SK-N-SH (cell line): ENCODE measurements around the gene RASSF8. TPM values are rescaled to one million over a fixed set of nuclear protein-coding genes. Genes with fewer than 3 reads are reported as not detected.

Source experiments
- CTCF ChIA-PET: fragments of 300-600, 350-600 bp; formaldehyde crosslinking; extraction: SDS; loops from one replicate; lab custom pipeline; 2021; lab: Yijun Ruan, JAX
- POLR2A ChIA-PET: fragments of 350-600 bp; sonication (Branson Sonifier 250); formaldehyde crosslinking; extraction: SDS; loops from one replicate; lab custom pipeline; 2020; ENCODE audit warnings: antibody characterized with exemption, inconsistent platforms; lab: Yijun Ruan, JAX
- DNase-seq: peaks from one replicate; pipeline ENCODE4 v3.0.0; 2012
- H2AFZ ChIP-seq: fragments of 200-600 bp; sonication (generic); 2 replicates; pipeline ENCODE4 v1.8.1; 2016; ENCODE audit warnings: antibody characterized with exemption, mild to moderate bottlenecking, low read depth
- H3F3A ChIP-seq: fragments of 200-600 bp; sonication (generic); replicated peaks from 2 replicates; pipeline ENCODE3; 2016; ENCODE audit warnings: antibody characterized with exemption, mild to moderate bottlenecking; ENCODE audit not compliant: insufficient read depth
- H3K27ac ChIP-seq, 2 experiments: fragments of 200-500 bp in 1 of 2; fragments of 200-600 bp in 1 of 2; sonication (Bioruptor generic) in 1 of 2; sonication (generic), shearing (Covaris generic) in 1 of 2; 2 replicates each; pipeline versions ENCODE4 v1.5.1 to v1.6.1; 2014 to 2016; ENCODE audit warnings: low read depth in 2 of 2, inconsistent platforms in 1 of 2, low read length in 1 of 2, mild to moderate bottlenecking in 1 of 2, mixed read lengths in 1 of 2
- H3K27me3 ChIP-seq: fragments of 200-600 bp; sonication (generic), shearing (Covaris generic); 2 replicates; pipeline ENCODE4 v1.6.1; 2016; ENCODE audit warnings: mixed run types; ENCODE audit not compliant: insufficient read depth
- H3K36me3 ChIP-seq, 2 experiments: fragments of 200-500 bp in 1 of 2; fragments of 200-600 bp in 1 of 2; sonication (Bioruptor generic) in 1 of 2; sonication (generic) in 1 of 2; replicated peaks in 1 of 2; 2 replicates each; pipeline versions ENCODE3 to v1.5.1; 2014 to 2016; ENCODE audit warnings: low read length in 1 of 2, mild to moderate bottlenecking in 1 of 2; ENCODE audit not compliant: insufficient read depth in 2 of 2, control insufficient read depth in 1 of 2
- H3K4me1 ChIP-seq, 2 experiments: fragments of 200-500 bp in 1 of 2; fragments of 200-600 bp in 1 of 2; sonication (Bioruptor generic) in 1 of 2; sonication (generic), shearing (Covaris generic) in 1 of 2; 2 replicates each; pipeline versions ENCODE4 v1.5.1 to v1.6.1; 2014 to 2016; ENCODE audit warnings: low read depth in 1 of 2, low read length in 1 of 2, mixed run types in 1 of 2; ENCODE audit not compliant: insufficient read depth in 2 of 2, control insufficient read depth in 1 of 2
- H3K4me2 ChIP-seq: fragments of 200-600 bp; sonication (generic), shearing (Covaris generic); 2 replicates; pipeline ENCODE4 v1.6.1; 2017; ENCODE audit warnings: mixed run types
- H3K4me3 ChIP-seq, 2 experiments: fragments of 200-500 bp in 1 of 2; fragments of 200-600 bp in 1 of 2; sonication (Bioruptor generic) in 1 of 2; sonication (generic), shearing (Covaris generic) in 1 of 2; 2 replicates each; pipeline versions ENCODE4 v1.5.1 to v1.8.1; 2014 to 2016; ENCODE audit warnings: low read depth in 2 of 2, inconsistent platforms in 1 of 2, low read length in 1 of 2, mild to moderate bottlenecking in 1 of 2, mixed read lengths in 1 of 2, moderate library complexity in 1 of 2
- H3K79me2 ChIP-seq: fragments of 200-600 bp; sonication (generic); 2 replicates; pipeline ENCODE4 v1.8.1; 2017; ENCODE audit warnings: mild to moderate bottlenecking; ENCODE audit not compliant: insufficient read depth
- H3K9ac ChIP-seq: fragments of 200-600 bp; sonication (generic); 2 replicates; pipeline ENCODE4 v1.6.1; 2017; ENCODE audit warnings: mixed run types
- H3K9me2 ChIP-seq: fragments of 200-600 bp; sonication (generic); 2 replicates; pipeline ENCODE4 v1.6.1; 2017; ENCODE audit warnings: mixed run types
- H3K9me3 ChIP-seq: fragments of 200-600 bp; sonication (generic); 2 replicates; pipeline ENCODE4 v1.6.1; 2017; ENCODE audit warnings: mixed run types, mild to moderate bottlenecking, moderate library complexity
- H4K20me1 ChIP-seq: fragments of 200-600 bp; sonication (generic); 2 replicates; pipeline ENCODE4 v1.6.1; 2017; ENCODE audit warnings: mild to moderate bottlenecking, mixed run types; ENCODE audit not compliant: insufficient read depth
- ELF1 ChIP-seq: IDR thresholded peaks from 2 replicates; pipeline ENCODE4 v1.4.0; 2012
- FOXJ3 ChIP-seq: sonication (generic); formaldehyde crosslinking; IDR thresholded peaks from 2 replicates; pipeline ENCODE4 v1.5.1; 2020; ENCODE audit warnings: mild to moderate bottlenecking, missing genetic modification reagents
- MEF2A ChIP-seq: IDR thresholded peaks from 2 replicates; pipeline ENCODE4 v1.4.0; 2012; ENCODE audit warnings: low read depth, borderline replicate concordance
- NRF1 ChIP-seq: IDR thresholded peaks from 2 replicates; pipeline ENCODE4 v1.6.1; 2012; ENCODE audit warnings: low read depth, mild to moderate bottlenecking, low read length
- POLR2AphosphoS5 ChIP-seq: IDR thresholded peaks from 2 replicates; pipeline ENCODE4 v1.6.1; 2012; ENCODE audit warnings: low read depth, low read length
- RXRA ChIP-seq: IDR thresholded peaks from 2 replicates; pipeline ENCODE4 v1.4.0; 2012; ENCODE audit warnings: low read depth, mild to moderate bottlenecking, borderline replicate concordance
- YY1 ChIP-seq: IDR thresholded peaks from 2 replicates; pipeline ENCODE4 v1.4.0; 2012; ENCODE audit warnings: low read depth, mild to moderate bottlenecking
- WGBS: methylation state at CpG from one replicate; pipeline ENCODE4 v1.1.6; 2017; ENCODE audit warnings: low lambda C conversion rate; 5-methylcytosine and 5-hydroxymethylcytosine counted together
- polyA plus RNA-seq, 3 experiments: library from polyadenylated mRNA; depleted of rRNA; stranded (reverse); fragments of >200 nt; gene quantifications; 2 replicates each; pipeline ENCODE4 v1.2.3, GENCODE V29; 2012
- TF ChIP-seq, protein P1 (sequence below): IDR thresholded peaks from 2 replicates; pipeline ENCODE4 v1.6.1; 2012; ENCODE audit warnings: mild to moderate bottlenecking, low read depth, low read length, moderate library complexity
- TF ChIP-seq, protein P2 (sequence below): IDR thresholded peaks from 2 replicates; pipeline ENCODE4; 2012
- TF ChIP-seq, protein P3 (sequence below): IDR thresholded peaks from 2 replicates; pipeline ENCODE4 v1.4.0; 2012; ENCODE audit warnings: low read depth, borderline replicate concordance

Gene RASSF8
- polyA plus RNA-seq, 1 of the 3 experiments (the other 2 are of a cell fraction) = 15.3 TPM

DNA sequence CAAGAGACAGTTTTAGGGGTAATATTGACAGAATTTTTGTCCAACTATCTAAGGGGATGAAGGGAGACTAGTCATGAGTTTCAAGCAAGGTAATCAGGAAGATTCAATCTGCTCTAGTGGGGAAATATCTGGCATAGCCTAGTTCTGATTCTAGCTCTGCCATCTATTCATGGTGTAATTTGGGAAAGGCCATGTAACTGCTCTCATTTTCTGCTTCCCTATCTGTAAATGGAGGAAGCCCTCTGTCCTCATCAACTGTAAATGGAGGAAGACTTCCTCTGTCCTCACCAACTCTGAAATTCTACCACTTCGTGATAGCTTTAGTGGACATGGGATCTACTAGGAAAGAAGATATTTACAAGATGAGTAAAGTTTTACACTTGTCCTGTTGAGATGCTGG, 128.5 kb downstream of the RASSF8 start (continued):
- TF ChIP-seq, protein P1, sequence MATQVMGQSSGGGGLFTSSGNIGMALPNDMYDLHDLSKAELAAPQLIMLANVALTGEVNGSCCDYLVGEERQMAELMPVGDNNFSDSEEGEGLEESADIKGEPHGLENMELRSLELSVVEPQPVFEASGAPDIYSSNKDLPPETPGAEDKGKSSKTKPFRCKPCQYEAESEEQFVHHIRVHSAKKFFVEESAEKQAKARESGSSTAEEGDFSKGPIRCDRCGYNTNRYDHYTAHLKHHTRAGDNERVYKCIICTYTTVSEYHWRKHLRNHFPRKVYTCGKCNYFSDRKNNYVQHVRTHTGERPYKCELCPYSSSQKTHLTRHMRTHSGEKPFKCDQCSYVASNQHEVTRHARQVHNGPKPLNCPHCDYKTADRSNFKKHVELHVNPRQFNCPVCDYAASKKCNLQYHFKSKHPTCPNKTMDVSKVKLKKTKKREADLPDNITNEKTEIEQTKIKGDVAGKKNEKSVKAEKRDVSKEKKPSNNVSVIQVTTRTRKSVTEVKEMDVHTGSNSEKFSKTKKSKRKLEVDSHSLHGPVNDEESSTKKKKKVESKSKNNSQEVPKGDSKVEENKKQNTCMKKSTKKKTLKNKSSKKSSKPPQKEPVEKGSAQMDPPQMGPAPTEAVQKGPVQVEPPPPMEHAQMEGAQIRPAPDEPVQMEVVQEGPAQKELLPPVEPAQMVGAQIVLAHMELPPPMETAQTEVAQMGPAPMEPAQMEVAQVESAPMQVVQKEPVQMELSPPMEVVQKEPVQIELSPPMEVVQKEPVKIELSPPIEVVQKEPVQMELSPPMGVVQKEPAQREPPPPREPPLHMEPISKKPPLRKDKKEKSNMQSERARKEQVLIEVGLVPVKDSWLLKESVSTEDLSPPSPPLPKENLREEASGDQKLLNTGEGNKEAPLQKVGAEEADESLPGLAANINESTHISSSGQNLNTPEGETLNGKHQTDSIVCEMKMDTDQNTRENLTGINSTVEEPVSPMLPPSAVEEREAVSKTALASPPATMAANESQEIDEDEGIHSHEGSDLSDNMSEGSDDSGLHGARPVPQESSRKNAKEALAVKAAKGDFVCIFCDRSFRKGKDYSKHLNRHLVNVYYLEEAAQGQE = no peak
- no peak for TF ChIP-seq FOXJ3 (CRISPR knock-in tag)
- TF ChIP-seq, protein P2, sequence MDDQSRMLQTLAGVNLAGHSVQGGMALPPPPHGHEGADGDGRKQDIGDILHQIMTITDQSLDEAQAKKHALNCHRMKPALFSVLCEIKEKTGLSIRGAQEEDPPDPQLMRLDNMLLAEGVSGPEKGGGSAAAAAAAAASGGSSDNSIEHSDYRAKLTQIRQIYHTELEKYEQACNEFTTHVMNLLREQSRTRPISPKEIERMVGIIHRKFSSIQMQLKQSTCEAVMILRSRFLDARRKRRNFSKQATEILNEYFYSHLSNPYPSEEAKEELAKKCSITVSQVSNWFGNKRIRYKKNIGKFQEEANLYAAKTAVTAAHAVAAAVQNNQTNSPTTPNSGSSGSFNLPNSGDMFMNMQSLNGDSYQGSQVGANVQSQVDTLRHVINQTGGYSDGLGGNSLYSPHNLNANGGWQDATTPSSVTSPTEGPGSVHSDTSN = no peak
- TF ChIP-seq, all 33 proteins: peak for 0

DNA sequence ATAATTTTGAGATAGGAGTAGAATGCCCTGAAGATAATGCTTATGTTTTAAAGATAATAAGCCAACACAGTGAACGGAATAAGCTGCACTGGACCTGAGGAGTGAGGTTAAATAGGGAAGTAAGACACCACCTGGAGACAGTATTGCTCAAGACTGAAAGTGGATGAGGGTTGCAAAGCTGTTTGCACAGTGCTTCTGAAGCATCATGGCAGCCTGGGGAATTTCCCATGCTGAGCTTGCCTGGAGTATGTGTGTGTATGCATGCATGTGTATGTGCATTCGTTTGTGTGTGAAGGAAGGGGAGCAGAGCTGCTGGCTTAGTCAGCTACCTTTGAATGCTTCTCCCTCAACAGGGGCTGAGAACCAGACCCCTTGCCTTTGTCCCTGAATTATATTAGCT, 130.5 kb downstream of the RASSF8 start:
- Histone ChIP-seq H3K9me2 (no peaks in the 10 kb centered on the region), H3F3A (no peaks in the 10 kb centered on the region), H4K20me1 (no peaks in the 10 kb centered on the region), H3K9me3 (no peaks in the 10 kb centered on the region), H2AFZ (no peak overlapping the region), H3K4me2 (no peak overlapping the region), H3K4me3 (no peak overlapping the region), H3K9ac (no peak overlapping the region), H3K27me3 (no peaks in the 10 kb centered on the region), H3K27ac (no peak overlapping the region), H3K79me2 (no peaks in the 10 kb centered on the region), H3K4me1 (no peaks in the 10 kb centered on the region; a peak in 3 of 4 replicates), H3K36me3 (no peaks in the 10 kb centered on the region)
- ChIA-PET POLR2A (no interaction called here), CTCF (interaction anchor here (1.0 to 3.4 kb wide), 2 partner anchors 8 to 17 kb away, joined by 3 to 17 read pairs; no protein-coding TSS in a partner anchor)
- TF ChIP-seq ELF1 (no peak), MEF2A (no peak), YY1 (no peak), POLR2AphosphoS5 (no peak), RXRA (no peak), NRF1 (no peak)
- TF ChIP-seq, protein P2 = no peak
- TF ChIP-seq, protein P3, sequence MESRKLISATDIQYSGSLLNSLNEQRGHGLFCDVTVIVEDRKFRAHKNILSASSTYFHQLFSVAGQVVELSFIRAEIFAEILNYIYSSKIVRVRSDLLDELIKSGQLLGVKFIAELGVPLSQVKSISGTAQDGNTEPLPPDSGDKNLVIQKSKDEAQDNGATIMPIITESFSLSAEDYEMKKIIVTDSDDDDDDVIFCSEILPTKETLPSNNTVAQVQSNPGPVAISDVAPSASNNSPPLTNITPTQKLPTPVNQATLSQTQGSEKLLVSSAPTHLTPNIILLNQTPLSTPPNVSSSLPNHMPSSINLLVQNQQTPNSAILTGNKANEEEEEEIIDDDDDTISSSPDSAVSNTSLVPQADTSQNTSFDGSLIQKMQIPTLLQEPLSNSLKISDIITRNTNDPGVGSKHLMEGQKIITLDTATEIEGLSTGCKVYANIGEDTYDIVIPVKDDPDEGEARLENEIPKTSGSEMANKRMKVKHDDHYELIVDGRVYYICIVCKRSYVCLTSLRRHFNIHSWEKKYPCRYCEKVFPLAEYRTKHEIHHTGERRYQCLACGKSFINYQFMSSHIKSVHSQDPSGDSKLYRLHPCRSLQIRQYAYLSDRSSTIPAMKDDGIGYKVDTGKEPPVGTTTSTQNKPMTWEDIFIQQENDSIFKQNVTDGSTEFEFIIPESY = no peak
- WGBS = 68% methylated on average over 2 of the region's 2 CpGs
- no peak for DNase-seq
